HepG2 (cell line): ENCODE results near the gene FRAS1. TPM values are rescaled to one million over a fixed set of nuclear protein-coding genes. Genes with fewer than 3 reads are reported as not detected.

Experiments used
- ATRX ChIP-seq: sonication (generic); formaldehyde crosslinking; IDR thresholded peaks from 2 replicates; pipeline ENCODE4 v1.4.0; 2020; ENCODE audit warnings: missing genetic modification reagents, borderline replicate concordance
- HNF4A ChIP-seq: sonication (generic); formaldehyde crosslinking; IDR thresholded peaks from 2 replicates; pipeline ENCODE4 v1.4.0; 2020; ENCODE audit warnings: missing genetic modification reagents
- HNRNPUL1 ChIP-seq: fragments of 200-400 bp; formaldehyde crosslinking; IDR thresholded peaks from 2 replicates; pipeline ENCODE4 v1.6.1; 2017; ENCODE audit warnings: low read depth, mild to moderate bottlenecking, low read length, moderate library complexity
- JDP2 ChIP-seq: sonication (generic); formaldehyde crosslinking; IDR thresholded peaks from 2 replicates; pipeline ENCODE4 v1.8.1; 2022; ENCODE audit warnings: missing genetic modification reagents, borderline replicate concordance
- KLF6 ChIP-seq: IDR thresholded peaks from 2 replicates; pipeline ENCODE4 v1.8.0; 2016; ENCODE audit warnings: missing biosample characterization, missing genetic modification reagents
- MATR3 ChIP-seq: sonication (generic); formaldehyde crosslinking; IDR thresholded peaks from 2 replicates; pipeline ENCODE4 v1.4.0; 2020; ENCODE audit warnings: missing genetic modification reagents
- NCOA2 ChIP-seq: sonication (generic); formaldehyde crosslinking; IDR thresholded peaks from 2 replicates; pipeline ENCODE4 v1.8.0; 2022; ENCODE audit warnings: inconsistent platforms
- NFIB ChIP-seq: sonication (generic); formaldehyde crosslinking; IDR thresholded peaks from 2 replicates; pipeline ENCODE4 v1.9.0; 2021; ENCODE audit warnings: missing genetic modification reagents, mild to moderate bottlenecking, borderline replicate concordance
- NR2C2 ChIP-seq: sonication (generic); formaldehyde crosslinking; IDR thresholded peaks from 2 replicates; pipeline ENCODE4 v1.4.0; 2020; ENCODE audit warnings: missing genetic modification reagents, mild to moderate bottlenecking, moderate library complexity, borderline replicate concordance
- NRL ChIP-seq: sonication (generic); formaldehyde crosslinking; IDR thresholded peaks from 2 replicates; pipeline ENCODE4 v1.5.0; 2020; ENCODE audit warnings: missing genetic modification reagents, mild to moderate bottlenecking, moderate library complexity, borderline replicate concordance
- RBM39 ChIP-seq: fragments of 200-400 bp; formaldehyde crosslinking; IDR thresholded peaks from one replicate; pipeline ENCODE4 v1.6.1; 2018; ENCODE audit warnings: antibody characterized with exemption, mild to moderate bottlenecking, low read depth, low read length; ENCODE audit not compliant: poor library complexity, severe bottlenecking
- REL ChIP-seq: sonication (generic); formaldehyde crosslinking; conservative IDR thresholded peaks from 2 replicates; pipeline ENCODE4 v1.8.0; 2022; ENCODE audit warnings: mild to moderate bottlenecking, missing genetic modification reagents, moderate library complexity
- SAFB2 ChIP-seq: sonication (generic); formaldehyde crosslinking; IDR thresholded peaks from 2 replicates; pipeline ENCODE4 v1.5.1; 2020; ENCODE audit warnings: missing genetic modification reagents, low read depth, mild to moderate bottlenecking, borderline replicate concordance
- SP5 ChIP-seq: IDR thresholded peaks from 2 replicates; pipeline ENCODE4 v1.6.1; 2016; ENCODE audit warnings: low read depth, borderline replicate concordance
- TAF1 ChIP-seq: sonication (generic); formaldehyde crosslinking; IDR thresholded peaks from 2 replicates; pipeline ENCODE4 v1.4.0; 2020; ENCODE audit warnings: missing genetic modification reagents
- TCF12 ChIP-seq, 2 experiments: fragments of 450-650 bp in 1 of 2; sonication (generic) in 1 of 2; formaldehyde crosslinking in 1 of 2; IDR thresholded peaks; 2 replicates each; pipeline versions ENCODE4 v1.6.1 to v1.8.0; 2017 to 2022; ENCODE audit warnings: antibody characterized with exemption in 1 of 2, mild to moderate bottlenecking in 1 of 2, missing genetic modification reagents in 1 of 2, moderate library complexity in 1 of 2
- ZFP1 ChIP-seq: IDR thresholded peaks from 2 replicates; pipeline ENCODE4 v1.6.1; 2016
- ZMYM3 ChIP-seq: sonication (generic); formaldehyde crosslinking; IDR thresholded peaks from 2 replicates; pipeline ENCODE4 v1.5.1; 2020; ENCODE audit warnings: mild to moderate bottlenecking, missing genetic modification reagents
- ZNF546 ChIP-seq: sonication (generic); formaldehyde crosslinking; conservative IDR thresholded peaks from 2 replicates; pipeline ENCODE4 v1.8.1; 2023; ENCODE audit warnings: mild to moderate bottlenecking, missing genetic modification reagents
- ZNF564 ChIP-seq: sonication (generic); formaldehyde crosslinking; IDR thresholded peaks from 2 replicates; pipeline ENCODE4 v1.8.1; 2023; ENCODE audit warnings: mild to moderate bottlenecking, missing genetic modification reagents
- ZNF749 ChIP-seq: sonication (generic); formaldehyde crosslinking; IDR thresholded peaks from 2 replicates; pipeline ENCODE4 v1.8.0; 2022; ENCODE audit warnings: mild to moderate bottlenecking, missing genetic modification reagents, moderate library complexity, borderline replicate concordance
- ZNF782 ChIP-seq: sonication (generic); formaldehyde crosslinking; IDR thresholded peaks from 2 replicates; pipeline ENCODE4 v1.4.0; 2020; ENCODE audit warnings: missing genetic modification reagents, mild to moderate bottlenecking, borderline replicate concordance
- ZNF792 ChIP-seq: IDR thresholded peaks from 2 replicates; pipeline ENCODE4 v1.6.1; 2016
- polyA plus RNA-seq, 8 experiments: library from polyadenylated mRNA; depleted of rRNA in 3 of 8; stranded (reverse) in 7 of 8; unstranded in 1 of 8; fragments of >200 nt; fragmentation: Illumina TruSeq in 4 of 8; extraction: Trizol in 4 of 8; gene quantifications; 2 replicates each; pipeline versions ENCODE4 v1.2.1 to v1.2.3, GENCODE V29; 2011 to 2016; ENCODE audit warnings: low read depth in 4 of 8, missing spikeins in 1 of 8, mixed read lengths in 1 of 8; ENCODE audit not compliant: insufficient read depth in 1 of 8
- total RNA-seq, 5 experiments: library from RNA; depleted of rRNA; stranded (reverse); fragments of >200 nt; fragmentation: Illumina TruSeq; extraction: Trizol; gene quantifications; 2 replicates each; pipeline ENCODE4 v1.2.3, GENCODE V29; 2016; ENCODE audit warnings: low read depth in 1 of 5
- TF ChIP-seq, protein P1 (sequence below): sonication (generic); formaldehyde crosslinking; conservative IDR thresholded peaks from 2 replicates; pipeline ENCODE4 v1.4.0; 2020; ENCODE audit warnings: missing genetic modification reagents
- TF ChIP-seq, protein P2 (sequence below): sonication (generic); formaldehyde crosslinking; IDR thresholded peaks from 2 replicates; pipeline ENCODE4 v1.4.0; 2020; ENCODE audit warnings: missing genetic modification reagents, borderline replicate concordance
- TF ChIP-seq, protein P3 (sequence below): sonication (generic); formaldehyde crosslinking; IDR thresholded peaks from 2 replicates; pipeline ENCODE4 v1.4.0; 2020; ENCODE audit warnings: missing genetic modification reagents, mild to moderate bottlenecking, borderline replicate concordance
- TF ChIP-seq, protein P4 (sequence below): IDR thresholded peaks from 2 replicates; pipeline ENCODE4 v1.6.1; 2018; ENCODE audit warnings: missing genetic modification reagents

FRAS1 gene
- total and polyA plus RNA-seq, 2 of the 13 experiments (the other 11 are each of a cell fraction or from before 2014, with no cell fraction given): 22.5 to 31.6 TPM

DNA sequence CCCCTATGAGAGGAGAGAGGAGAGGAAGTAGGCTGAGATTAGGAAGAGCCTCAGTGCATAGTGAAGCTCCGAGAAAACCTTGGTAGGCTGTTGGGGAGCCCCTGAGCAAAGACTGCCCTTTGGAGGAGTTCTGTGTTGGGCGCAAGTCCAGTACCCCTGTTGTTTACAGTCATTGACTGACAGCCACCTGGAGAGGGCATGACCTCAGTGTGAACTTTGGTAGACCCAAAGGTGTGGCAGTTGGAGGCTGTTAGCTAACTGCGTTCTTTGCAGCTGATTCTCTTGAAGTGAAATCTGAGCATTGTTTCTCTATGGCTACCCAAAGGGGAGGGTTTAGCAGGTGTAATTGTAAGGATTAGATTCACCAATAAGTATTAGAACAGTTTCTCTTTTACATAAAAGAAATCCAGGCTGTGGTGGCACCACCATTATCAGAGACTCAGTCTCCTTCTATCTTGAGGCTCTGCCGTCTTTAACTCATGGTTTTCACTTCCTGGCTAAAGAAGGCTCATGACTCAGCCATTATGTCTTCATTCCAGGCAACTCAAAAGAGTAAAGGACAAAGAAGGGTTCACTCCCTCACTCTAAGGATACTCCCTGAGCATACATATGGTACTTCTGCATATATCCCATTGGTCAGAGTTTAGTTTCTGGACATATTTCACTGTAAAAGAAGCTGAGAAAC lies 527.9 kb downstream of the FRAS1 start (continued):
- TF ChIP-seq SAFB2 (CRISPR knock-in tag): no peak
- no peak for TF ChIP-seq JDP2 (CRISPR knock-in tag)
- TF ChIP-seq NFIB (CRISPR knock-in tag): no peak
- TF ChIP-seq MATR3 (CRISPR knock-in tag): no peak
- TF ChIP-seq ZNF546 (CRISPR knock-in tag): no peak
- no peak for TF ChIP-seq ZFP1
- no peak for TF ChIP-seq NR2C2 (CRISPR knock-in tag)
- no peak for TF ChIP-seq HNRNPUL1
- no peak for TF ChIP-seq ZNF564 (CRISPR knock-in tag)
- no peak for TF ChIP-seq ZMYM3 (CRISPR knock-in tag)
- TF ChIP-seq ZNF782 (CRISPR knock-in tag): no peak
- no peak for TF ChIP-seq REL (CRISPR knock-in tag)
- TF ChIP-seq TAF1: no peak
- no peak for TF ChIP-seq TCF12 (IDR thresholded peaks at IDR 0.05)
- no peak for TF ChIP-seq TCF12 (CRISPR knock-in tag; IDR thresholded peaks at IDR 0.05)
- no peak for TF ChIP-seq SP5 (CRISPR knock-in tag)
- TF ChIP-seq NRL (CRISPR knock-in tag): no peak
- no peak for TF ChIP-seq ATRX
- TF ChIP-seq, protein P1, sequence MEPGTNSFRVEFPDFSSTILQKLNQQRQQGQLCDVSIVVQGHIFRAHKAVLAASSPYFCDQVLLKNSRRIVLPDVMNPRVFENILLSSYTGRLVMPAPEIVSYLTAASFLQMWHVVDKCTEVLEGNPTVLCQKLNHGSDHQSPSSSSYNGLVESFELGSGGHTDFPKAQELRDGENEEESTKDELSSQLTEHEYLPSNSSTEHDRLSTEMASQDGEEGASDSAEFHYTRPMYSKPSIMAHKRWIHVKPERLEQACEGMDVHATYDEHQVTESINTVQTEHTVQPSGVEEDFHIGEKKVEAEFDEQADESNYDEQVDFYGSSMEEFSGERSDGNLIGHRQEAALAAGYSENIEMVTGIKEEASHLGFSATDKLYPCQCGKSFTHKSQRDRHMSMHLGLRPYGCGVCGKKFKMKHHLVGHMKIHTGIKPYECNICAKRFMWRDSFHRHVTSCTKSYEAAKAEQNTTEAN: no peak
- no peak for TF ChIP-seq ZNF749 (CRISPR knock-in tag)
- TF ChIP-seq KLF6: no peak
- TF ChIP-seq, protein P2, sequence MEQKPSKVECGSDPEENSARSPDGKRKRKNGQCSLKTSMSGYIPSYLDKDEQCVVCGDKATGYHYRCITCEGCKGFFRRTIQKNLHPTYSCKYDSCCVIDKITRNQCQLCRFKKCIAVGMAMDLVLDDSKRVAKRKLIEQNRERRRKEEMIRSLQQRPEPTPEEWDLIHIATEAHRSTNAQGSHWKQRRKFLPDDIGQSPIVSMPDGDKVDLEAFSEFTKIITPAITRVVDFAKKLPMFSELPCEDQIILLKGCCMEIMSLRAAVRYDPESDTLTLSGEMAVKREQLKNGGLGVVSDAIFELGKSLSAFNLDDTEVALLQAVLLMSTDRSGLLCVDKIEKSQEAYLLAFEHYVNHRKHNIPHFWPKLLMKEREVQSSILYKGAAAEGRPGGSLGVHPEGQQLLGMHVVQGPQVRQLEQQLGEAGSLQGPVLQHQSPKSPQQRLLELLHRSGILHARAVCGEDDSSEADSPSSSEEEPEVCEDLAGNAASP (CRISPR knock-in tag): no peak
- TF ChIP-seq, protein P3, sequence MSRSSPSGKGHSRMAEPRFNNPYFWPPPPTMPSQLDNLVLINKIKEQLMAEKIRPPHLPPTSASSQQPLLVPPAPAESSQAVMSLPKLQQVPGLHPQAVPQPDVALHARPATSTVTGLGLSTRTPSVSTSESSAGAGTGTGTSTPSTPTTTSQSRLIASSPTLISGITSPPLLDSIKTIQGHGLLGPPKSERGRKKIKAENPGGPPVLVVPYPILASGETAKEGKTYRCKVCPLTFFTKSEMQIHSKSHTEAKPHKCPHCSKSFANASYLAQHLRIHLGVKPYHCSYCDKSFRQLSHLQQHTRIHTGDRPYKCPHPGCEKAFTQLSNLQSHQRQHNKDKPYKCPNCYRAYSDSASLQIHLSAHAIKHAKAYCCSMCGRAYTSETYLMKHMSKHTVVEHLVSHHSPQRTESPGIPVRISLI (CRISPR knock-in tag): no peak
- no peak for TF ChIP-seq ZNF792 (CRISPR knock-in tag)
- TF ChIP-seq HNF4A (CRISPR knock-in tag): peak; percentile 58; the same call in 1 of the 2 replicates
- TF ChIP-seq, protein P4, sequence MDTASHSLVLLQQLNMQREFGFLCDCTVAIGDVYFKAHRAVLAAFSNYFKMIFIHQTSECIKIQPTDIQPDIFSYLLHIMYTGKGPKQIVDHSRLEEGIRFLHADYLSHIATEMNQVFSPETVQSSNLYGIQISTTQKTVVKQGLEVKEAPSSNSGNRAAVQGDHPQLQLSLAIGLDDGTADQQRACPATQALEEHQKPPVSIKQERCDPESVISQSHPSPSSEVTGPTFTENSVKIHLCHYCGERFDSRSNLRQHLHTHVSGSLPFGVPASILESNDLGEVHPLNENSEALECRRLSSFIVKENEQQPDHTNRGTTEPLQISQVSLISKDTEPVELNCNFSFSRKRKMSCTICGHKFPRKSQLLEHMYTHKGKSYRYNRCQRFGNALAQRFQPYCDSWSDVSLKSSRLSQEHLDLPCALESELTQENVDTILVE (CRISPR knock-in tag): no peak
- no peak for TF ChIP-seq RBM39
- no peak for TF ChIP-seq NCOA2
